HG03103 (cell line): ENCODE results near the gene OR2V1.
A peak's percentile ranks its signal among the peaks of the same experiment; 100 is the strongest.
"Not testable (repeated sequence)": the region's sequence is repeated elsewhere in the genome, so short reads cannot be mapped to it uniquely, and the experiment has no call there.

Experiments used
- ATAC-seq: cut with Tn5 transposase; IDR thresholded peaks from one replicate; pipeline ENCODE4 v1.9.1; 2021; ENCODE audit warnings: low read depth; ENCODE audit not compliant: unreplicated experiment

The OR2V1 gene

DNA sequence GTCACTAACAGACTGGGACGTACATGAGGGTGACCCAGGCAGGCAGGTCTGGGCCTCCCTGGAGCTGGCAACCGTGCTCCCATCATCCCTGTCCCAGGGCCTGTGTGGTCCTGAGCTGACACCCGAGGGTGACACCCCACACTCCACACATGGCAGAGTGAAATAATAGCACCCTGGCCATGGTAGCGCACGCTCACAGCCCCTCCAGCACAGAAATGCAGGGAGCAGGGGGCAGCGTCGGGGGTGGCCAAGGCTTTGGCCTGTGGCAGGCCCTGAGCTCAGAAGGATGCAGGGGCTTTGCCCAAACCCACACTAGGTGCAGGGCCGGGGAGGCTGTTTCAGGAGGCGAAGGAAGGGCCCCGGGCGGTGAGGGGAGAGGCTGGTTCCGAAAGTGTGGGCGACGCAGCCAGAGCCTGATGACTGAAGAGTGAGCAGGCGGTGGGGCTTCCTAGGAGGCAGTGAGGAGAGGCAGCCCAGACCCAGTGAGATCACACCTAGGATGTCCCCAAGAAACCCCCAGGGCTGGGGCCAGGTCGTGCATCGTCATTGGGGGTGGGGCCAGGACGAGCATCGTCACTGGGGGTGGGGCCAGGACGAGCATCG is 29.3 kb upstream of the OR2V1 start:
- ATAC-seq: peak; percentile 45

DNA sequence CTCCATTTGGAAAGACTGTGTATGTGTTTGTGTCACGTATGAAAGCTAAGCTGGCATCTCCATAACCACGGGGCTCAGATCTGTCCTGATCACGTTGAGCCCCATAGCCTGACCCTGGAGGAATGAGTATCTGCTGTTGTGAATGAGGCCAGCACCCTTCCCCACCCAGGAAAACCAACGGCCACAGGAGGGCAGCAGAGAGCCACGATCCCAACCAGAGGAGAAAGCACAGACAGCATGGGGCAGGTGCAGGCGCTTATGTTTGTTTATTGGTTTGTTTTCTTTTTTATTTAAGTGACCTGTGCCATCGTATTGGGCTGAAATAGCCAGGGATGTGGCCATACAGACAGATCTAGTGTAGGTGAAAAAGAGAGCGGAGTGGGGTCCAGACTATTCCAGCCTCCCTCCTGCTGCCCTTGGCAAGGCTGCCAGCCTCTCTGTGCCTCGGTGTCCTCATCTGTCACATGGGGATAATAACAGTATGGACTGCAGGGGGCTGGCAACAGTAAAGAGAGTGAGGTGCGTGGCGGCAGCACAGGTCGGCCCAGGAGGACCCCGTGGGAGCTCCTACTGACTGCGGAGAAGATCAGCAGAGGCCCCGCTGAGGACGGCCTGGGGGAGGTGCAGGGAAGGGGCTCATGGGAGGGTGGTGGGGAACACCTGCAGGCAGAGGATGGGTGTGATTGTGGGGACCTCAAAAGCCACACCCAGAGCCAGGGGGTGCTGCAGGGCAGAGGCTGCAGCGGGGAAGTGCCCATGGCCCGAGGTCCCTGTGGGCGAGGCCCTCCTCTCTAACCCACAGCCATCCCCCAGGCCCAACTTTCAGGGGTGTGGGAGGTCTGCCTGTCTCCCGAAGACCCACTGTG is 28.6 kb upstream of the OR2V1 start:
- ATAC-seq: peak; percentile 50

DNA sequence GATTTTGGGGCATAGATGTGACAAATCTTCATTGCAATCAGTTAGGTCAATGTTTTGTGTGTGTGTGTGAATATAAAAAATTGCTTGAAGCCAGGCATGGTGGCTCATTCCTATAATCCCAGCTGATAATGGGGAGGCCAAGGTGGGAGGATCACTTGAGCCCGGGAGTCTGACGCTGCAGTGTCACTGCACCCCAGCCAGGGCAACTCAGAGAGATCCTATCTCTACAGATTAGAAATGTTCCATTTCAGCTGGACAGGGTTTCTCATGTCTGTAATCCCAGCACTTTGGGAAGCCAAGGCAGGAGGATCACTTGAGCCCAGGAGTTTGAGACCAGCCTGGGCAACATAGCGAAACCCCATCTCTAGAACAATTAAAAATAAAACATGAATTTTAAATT is 27.9 kb upstream of the OR2V1 start:
- no peak for ATAC-seq

DNA sequence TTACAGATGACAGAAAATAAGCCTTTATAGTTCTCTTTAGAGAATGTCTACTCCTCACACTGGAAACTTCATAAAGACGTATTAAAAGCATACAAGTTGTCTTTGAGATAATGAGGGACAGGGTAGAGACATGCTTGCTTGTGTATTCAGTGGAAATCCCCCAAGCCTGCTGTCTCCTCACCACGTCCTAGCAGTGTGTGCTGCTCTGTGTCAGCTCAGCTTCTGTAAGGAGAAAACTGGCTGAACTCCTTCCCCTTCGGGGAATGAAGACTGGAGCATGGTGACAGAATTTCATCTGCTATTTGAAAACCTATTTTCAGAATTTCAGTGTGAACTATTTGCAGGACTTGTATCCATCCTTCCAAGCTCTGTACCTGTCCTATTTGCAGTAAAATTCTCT is 25.8 kb upstream of the OR2V1 start:
- ATAC-seq: no peak

DNA sequence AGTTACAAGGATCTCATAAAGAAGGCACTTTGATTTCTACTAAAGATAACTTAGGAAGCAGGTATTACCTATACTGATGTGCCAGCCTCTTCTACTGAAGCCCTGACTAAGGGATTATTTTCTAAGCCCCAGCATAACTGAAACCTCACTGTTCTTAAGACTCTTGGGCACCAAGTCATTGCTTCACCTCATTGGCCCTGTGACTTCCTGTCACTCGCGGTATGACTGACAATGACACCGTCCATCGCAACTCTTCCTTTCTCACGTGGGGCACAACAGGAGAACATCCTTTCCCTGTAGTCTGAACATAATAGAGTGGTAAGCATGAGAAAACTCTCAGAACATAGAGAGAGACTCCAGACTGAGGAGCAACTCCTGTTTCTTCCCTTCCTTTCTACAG is 22.8 kb upstream of the OR2V1 start:
- no peak for ATAC-seq

DNA sequence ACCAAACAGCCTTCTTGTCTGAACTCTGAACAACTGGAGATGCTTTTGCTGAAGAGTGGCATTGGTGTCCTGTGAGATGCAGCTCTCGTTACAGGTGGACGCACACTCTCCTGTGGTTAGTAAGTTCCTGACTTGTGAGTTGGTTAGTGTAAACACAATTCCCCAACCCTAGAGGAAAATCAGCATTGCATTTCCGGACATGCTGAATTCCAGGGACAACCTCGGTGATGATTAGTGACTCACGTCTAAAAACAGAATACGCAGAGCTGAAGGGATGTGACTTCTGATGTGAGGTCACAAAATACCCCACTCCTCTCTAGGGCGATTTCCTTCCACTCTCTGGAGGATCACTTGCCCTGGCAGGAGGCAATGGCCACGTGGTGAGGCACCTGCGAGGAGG is 21.4 kb upstream of the OR2V1 start:
- ATAC-seq: no peak

DNA sequence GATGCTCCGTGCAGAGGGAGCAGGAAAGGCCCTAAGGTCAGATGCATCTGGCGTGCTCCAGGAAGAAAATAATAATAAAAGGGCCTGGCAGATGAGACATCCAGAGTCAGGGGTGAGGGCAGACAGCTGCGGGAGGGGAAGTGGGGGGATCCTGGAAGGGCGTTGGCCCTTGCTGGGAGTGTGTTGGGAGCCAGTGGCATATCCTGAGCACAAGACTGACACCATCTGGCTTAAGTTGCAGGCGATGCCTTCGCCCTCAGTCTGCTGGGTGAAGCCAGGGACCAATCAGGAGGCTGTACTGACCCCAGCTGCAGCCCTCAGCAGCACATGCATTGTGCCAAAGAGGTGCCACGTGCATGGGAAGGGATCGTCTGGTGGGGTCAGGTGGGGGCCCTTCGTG is 20.2 kb upstream of the OR2V1 start:
- no peak for ATAC-seq

DNA sequence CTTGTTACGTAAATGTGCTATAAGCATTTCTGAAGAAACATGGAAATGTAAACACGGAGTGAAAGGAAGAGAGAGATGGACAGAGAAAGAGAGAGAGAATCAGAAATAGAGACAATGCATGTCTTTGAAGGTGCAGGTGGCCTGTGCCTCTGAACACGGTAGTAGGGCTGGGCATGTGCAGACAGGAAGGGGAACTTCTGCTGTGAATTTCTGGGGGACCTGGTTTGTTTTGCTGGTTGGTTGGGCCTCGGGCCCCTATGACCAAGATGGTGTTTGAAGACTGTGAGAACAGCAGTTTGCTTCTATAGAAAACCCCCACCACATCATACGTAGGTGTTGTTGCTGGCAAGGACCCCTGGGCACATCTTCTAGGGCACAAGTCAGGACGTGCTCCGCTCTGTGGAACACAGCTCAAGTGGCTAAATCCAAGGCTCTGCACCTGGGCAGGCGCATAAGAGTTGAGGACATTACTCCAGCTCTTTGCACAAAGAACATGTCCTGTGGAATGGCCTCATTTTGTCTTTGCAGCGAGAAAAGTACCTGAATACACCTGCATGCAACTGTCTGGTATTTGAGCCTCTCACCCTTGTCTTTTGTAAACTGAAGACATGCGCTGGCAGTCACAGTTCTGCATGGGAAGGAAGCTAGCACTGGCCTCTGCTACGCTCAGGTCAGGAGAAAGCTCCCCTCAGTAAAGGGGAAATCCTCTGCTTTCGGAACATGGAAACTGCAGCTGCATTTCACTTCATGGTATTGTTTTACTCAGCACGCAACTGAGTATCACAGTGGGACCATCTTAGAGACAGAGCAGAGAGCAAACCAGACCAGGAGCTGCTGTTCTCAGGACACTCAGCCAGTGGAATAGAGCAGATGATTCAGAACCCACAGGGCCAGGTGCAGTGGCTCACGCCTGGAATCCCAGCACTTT is 19.1 kb upstream of the OR2V1 start:
- ATAC-seq: no peak

DNA sequence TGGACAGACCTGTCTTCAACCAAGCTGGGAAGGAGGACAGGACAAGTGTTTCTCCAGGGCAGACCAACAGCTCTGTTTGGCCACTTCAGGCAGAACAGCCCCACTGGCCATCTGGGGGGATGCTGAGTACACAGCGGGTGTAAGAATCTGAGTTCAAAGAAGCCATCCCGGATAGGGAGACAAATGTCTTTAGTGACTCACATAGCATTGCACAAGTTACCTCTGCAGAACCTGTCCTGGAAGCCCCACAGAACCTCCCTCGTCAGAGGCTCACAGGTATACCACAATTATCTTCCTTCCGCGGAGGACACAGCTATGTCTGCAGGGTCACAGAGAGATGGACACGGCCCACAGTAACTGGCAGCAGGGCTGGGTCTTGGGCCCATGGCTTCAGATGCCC is 18.4 kb upstream of the OR2V1 start:
- ATAC-seq: no peak

DNA sequence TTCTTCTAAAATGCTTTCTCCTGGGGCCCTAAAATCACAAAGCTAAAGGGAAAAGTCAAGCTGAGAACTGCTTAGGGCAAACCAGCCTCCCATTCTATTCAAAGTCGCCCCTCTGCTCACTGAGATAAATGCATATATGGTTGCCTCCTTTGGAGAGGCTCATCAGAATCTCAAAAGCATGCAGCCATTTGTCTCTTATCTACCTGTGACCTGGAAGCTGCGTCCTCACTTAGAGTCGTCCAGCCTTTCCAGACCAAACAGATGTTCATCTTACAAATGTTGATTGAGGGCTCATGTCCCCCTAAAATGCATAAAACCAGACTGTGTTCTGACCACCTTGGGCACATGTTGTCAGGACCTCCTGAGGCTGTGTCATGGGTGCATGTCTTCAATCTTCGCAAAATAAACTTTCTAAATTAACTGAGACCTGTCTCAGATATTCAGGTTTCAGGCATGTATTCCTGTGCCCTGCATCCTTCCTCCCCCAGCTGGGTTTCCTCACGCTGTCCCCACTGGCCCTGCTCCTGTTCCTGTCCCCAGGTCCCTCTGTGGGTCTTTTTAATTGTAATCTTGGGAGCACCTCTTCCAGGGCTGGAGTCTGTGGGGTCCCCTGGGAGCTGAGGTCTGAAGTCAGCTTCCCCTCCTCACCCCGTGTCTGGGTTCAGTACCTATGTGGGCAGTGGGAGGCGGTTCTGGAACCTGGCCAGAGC is 16.1 kb upstream of the OR2V1 start, which contains the start of gene OR2V2:
TSS of gene OR2V2 (plus strand) at position 660 of the 710 bp plus-strand sequence. CDS start 7,357 bp downstream, outside the sequence.
- ATAC-seq: not testable (repeated sequence)

DNA sequence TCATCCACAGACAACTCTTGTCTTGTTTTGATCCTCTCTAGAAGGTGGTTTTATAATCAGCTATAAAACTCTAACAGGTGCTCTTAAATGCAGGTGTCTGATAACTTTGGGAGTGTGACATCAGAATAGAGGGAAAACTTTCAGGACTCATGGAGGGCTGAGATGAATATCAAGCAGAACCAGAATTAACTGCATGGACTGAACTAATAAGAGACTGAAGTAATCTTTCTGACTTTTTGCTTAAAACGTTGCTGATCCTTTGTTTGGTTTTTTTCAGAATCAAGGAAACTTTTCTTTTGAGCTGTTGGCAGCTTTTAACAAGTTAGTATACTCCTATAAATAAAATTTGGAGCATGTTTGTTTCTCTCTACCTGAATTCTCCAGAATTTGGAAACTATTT is 14.2 kb upstream of the OR2V1 start:
- no peak for ATAC-seq

DNA sequence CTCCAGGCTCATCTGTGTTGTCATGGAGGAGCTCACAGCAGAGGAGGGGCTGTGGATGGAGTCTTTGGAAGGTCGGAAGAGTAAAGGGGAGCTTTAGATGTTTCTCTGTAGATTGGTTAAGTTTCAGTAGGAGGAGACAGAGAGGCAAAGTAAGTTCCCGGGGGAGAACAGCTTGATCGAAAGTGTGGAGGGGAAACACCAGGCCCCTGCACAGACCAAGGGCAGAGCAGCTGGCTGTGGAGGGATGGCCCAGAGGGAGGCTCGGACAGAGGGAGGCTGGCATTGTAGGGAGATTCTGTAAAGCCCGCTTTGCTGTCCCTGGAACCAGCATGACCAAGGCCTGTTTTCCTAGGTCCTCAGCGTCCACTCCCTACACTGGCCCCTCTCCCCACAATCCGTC is 11.1 kb upstream of the OR2V1 start:
- ATAC-seq: no peak

DNA sequence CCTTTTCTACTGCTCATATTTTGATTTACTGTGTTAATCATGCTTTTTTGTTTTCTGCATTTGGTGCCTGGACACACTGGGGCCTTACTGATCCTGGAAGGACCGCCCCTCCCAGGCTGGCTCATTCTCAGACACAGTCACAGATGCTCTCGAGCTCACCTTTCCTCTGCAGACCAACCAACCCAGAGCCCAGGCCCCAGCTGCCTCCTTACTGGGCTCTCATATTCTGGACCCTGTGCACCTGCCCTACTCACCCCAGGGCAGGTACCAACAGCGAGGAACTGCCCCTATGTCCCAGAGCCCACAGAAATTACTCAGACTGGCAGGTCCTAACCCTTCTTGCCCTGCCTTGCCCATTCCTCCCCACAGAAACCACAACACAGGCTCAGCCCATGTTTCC is 9.8 kb upstream of the OR2V1 start:
- no peak for ATAC-seq

DNA sequence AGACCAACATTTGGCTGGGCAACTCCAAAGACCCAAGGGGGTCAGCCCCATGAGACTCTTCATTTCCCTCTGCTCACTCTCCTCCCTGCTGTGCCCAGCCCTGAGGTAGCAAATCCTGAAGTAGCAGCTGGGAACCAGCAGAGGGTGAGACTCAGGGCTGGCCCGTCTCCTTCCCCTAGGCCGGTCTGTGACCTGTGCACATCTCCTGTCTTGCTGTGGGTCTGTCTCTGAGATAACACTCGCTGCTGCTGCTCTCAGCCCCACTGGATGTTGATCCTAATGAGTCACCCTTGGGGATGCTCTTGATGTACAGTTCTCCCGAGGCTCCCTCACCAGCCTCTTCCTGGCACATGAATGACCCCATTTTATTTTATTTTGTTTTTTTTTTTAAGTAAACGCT is 7.3 kb upstream of the OR2V1 start:
- no peak for ATAC-seq

DNA sequence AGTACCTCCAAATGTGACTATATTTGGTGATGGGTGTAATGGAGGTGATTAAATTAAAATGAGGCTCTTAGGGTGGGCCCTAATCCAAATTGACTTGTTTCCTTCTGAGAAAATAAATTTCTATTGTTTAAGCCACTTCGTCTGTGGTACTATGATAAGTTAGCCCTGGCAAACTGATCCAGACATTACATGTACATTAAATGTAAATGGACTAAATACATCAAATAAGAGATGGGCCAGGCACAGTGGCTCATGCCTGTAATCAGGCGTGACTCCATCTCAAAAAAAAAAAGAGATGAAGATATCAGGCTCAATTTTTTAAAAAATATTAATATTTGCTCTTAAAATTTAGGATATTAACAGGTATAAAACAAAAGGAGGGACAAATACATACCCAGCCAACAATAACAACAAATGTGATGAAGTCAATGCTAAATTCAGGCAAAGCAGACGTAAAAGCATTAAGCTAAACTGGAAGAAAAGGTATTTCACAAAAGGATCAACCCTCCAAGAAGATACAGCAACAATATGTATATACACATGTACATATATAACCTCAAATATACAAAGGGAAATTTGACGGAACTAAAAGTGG is 5.5 kb upstream of the OR2V1 start:
- ATAC-seq: no peak

DNA sequence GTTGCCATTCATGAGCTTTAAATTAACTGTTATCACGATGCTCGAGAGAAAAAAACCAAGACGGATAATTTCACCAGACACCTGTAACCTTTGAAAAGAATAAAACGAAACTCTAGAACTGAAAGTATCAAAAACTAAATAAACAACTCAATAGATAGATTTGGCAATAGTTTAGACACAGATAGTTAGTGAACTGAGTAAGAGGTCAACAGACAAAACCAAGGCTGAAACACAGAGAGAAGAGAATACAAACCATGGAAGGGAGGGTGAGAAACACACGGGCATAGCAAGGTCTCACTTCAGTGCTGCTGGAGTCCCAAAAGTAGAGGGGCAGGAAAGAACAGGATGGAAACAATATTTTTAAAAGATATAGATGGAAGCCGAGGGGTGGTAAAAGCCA is 3.3 kb upstream of the OR2V1 start:
- ATAC-seq: no peak

DNA sequence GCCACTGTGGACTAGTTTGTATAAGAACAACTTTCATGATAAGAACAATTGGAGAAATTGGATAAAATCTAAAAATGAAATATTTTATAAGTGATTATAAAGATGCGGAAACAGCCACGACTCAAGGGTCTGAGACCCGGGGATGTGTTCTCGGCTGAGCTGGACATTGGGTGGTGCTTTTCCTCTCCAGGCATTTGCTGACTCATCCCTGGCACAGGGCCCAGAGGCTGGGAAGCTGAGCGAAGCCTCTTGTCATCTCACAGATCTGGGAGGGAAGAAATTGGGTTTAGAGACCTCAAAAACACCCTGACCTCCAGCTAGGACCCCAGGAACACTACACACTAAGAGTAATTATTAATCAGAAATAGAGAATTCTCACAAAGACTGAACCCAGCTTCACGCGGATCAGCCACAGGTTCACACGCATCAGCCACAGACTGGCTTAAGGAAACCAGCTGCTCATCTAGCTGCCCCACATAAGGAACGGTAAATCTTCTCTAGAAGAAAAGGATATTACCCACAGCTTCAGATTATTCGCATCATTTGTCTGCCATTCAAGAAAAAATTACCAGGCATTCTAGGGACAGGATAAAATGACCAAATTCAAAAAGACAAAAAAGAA is 2.8 kb upstream of the OR2V1 start:
- ATAC-seq: no peak

DNA sequence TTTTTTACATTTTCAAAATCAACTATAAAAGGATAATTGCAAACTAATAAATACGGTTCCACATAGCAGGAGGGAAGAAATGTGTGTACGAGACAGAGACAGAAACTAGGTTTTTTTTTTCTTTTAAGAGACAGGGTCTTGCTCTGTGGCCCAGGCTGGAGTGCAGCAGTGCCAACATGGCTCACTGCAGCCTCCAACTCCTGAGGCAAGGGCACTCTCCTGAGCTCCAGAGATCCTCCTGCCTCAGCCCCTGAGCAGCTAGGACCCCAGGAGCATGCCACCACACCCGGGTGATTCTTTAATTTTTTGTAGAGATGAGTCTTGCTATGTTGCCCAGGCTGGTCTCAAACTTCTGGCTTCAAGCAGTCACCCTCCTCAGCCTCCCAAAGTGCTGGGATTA is 2.1 kb upstream of the OR2V1 start:
- no peak for ATAC-seq

DNA sequence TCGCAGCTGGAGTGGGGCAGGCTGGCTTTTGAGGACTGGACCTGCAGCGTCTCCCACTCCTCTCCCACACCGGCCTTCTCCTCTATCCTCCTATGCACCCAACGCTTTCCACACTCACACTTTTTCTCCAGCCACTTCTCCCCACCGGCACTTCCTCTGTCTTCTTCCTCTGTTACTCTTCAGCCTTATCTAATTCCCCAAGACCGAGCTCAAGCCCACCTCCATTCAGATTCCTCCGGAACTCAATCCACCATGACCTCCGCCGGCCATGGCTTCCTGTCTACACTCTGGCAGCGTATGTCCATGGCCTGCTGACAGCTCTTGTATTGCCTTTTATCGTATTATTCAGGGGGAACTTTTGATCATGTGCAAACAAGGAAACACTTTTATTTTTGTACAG is 545 bp upstream of the OR2V1 start:
- ATAC-seq: no peak

DNA sequence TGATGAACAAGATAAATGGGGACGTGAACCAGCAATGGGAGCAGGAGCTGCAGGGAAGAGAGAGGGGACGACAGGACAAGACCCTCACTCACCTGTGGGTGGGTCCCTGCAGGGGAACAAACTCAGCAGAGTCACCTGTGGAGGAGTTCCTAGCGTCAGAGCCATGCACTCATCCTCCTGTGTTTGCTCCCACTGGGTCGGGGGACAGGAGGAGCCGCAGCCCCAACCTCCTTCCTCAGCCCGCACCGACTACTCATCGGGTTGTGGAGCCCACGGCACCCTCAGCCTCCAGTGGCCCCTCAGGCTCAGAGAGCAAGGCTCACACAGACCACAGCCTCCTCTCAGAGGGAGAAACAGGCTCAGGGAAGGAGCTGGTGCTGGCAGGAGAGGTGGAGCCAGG is 888 bp downstream of the OR2V1 start:
- not testable (repeated sequence) for ATAC-seq
